GM12878 (cell line): ENCODE measurements around the gene POR. TPM values are rescaled to one million over a fixed set of nuclear protein-coding genes. Genes with fewer than 3 reads are reported as not detected.

Experiments
- BACH1 ChIP-seq: fragments of 450-650 bp; IDR thresholded peaks from 2 replicates; pipeline ENCODE4 v1.6.1; 2017; ENCODE audit warnings: mild to moderate bottlenecking, borderline replicate concordance
- CEBPB ChIP-seq, 2 experiments: fragments of 150-350 bp in 1 of 2; IDR thresholded peaks; 2 replicates each; pipeline ENCODE4 v1.6.1; 2012 to 2014; ENCODE audit warnings: low read depth in 2 of 2, low read length in 2 of 2, borderline replicate concordance in 1 of 2, inconsistent platforms in 1 of 2
- CHD2 ChIP-seq: IDR thresholded peaks from 2 replicates; pipeline ENCODE4 v1.6.1; 2011; ENCODE audit warnings: low read depth, low read length, improper control_type of control experiment, borderline replicate concordance
- DPF2 ChIP-seq: fragments of 450-650 bp; IDR thresholded peaks from 2 replicates; pipeline ENCODE4 v1.6.1; 2017; ENCODE audit warnings: mild to moderate bottlenecking
- GABPA ChIP-seq: IDR thresholded peaks from 2 replicates; pipeline ENCODE4 v1.6.1; 2014; ENCODE audit warnings: antibody characterized with exemption, low read depth, mild to moderate bottlenecking, inconsistent platforms
- IRF4 ChIP-seq: IDR thresholded peaks from 2 replicates; pipeline ENCODE4 v1.6.1; 2011; ENCODE audit warnings: low read depth, low read length
- PAX8 ChIP-seq: fragments of 450-650 bp; IDR thresholded peaks from 2 replicates; pipeline ENCODE4 v1.6.1; 2017; ENCODE audit warnings: mild to moderate bottlenecking, moderate library complexity
- RB1 ChIP-seq: fragments of 450-650 bp; formaldehyde crosslinking; IDR thresholded peaks from 2 replicates; pipeline ENCODE4 v1.6.1; 2017; ENCODE audit warnings: mild to moderate bottlenecking, borderline replicate concordance
- RBBP5 ChIP-seq: fragments of 200-600 bp; sonication (generic); conservative IDR thresholded peaks from 2 replicates; pipeline ENCODE4 v1.6.1; 2016
- RUNX3 ChIP-seq: IDR thresholded peaks from 2 replicates; pipeline ENCODE4 v1.6.1; 2012; ENCODE audit warnings: low read length, inconsistent platforms
- SMAD1 ChIP-seq: fragments of 450-650 bp; IDR thresholded peaks from 2 replicates; pipeline ENCODE4 v1.6.1; 2018; ENCODE audit warnings: mild to moderate bottlenecking, low read depth; ENCODE audit not compliant: partially characterized antibody
- SUZ12 ChIP-seq: fragments of 200-600 bp; sonication (generic); IDR thresholded peaks from one replicate; pipeline ENCODE4 v1.6.1; 2018; ENCODE audit warnings: antibody characterized with exemption, mild to moderate bottlenecking; ENCODE audit not compliant: unreplicated experiment
- ZNF384 ChIP-seq: IDR thresholded peaks from 2 replicates; pipeline ENCODE4 v1.6.1; 2012; ENCODE audit warnings: low read depth, mild to moderate bottlenecking, low read length, improper control_type of control experiment, borderline replicate concordance
- polyA plus RNA-seq, 11 experiments: library from polyadenylated mRNA; depleted of rRNA in 4 of 11; unstranded in 6 of 11; stranded (reverse) in 5 of 11; fragments of >200 nt; fragmentation: Nextera tagmentation in 4 of 11; fragmentation: Illumina TruSeq in 1 of 11; extraction: Ambion mirVana in 4 of 11; extraction: Trizol in 1 of 11; gene quantifications; 1 replicate in 1 of 11; 2 replicates in 10 of 11; pipeline versions ENCODE4 v1.2.1 to v1.2.3, GENCODE V29; 2011 to 2016; ENCODE audit warnings: inconsistent platforms in 2 of 11, missing spikeins in 2 of 11, low read depth in 1 of 11
- total RNA-seq, 4 experiments: library from RNA; depleted of rRNA in 3 of 4; stranded (reverse); fragments of >200 nt in 3 of 4; fragmentation: Illumina TruSeq in 1 of 4; extraction: Trizol in 1 of 4; gene quantifications; 2 replicates each; pipeline versions ENCODE4 v1.2.1 to v1.2.3, GENCODE V29; 2013 to 2021
- TF ChIP-seq, protein P1 (sequence below): fragments of 450-650 bp; formaldehyde crosslinking; IDR thresholded peaks from 2 replicates; pipeline ENCODE4 v1.4.0; 2022; ENCODE audit warnings: mild to moderate bottlenecking, moderate library complexity
- TF ChIP-seq, protein P2 (sequence below): fragments of 450-650 bp; formaldehyde crosslinking; IDR thresholded peaks from 2 replicates; pipeline ENCODE4 v1.5.0; 2022; ENCODE audit warnings: mild to moderate bottlenecking, missing genetic modification characterization
- TF ChIP-seq, protein P3 (sequence below): fragments of 450-650 bp; IDR thresholded peaks from 2 replicates; pipeline ENCODE4 v1.6.1; 2017; ENCODE audit warnings: low read depth, mild to moderate bottlenecking, moderate library complexity
- TF ChIP-seq, protein P4 (sequence below): fragments of 450-650 bp; IDR thresholded peaks from 2 replicates; pipeline ENCODE4 v1.6.1; 2018; ENCODE audit warnings: mild to moderate bottlenecking, low read depth, moderate library complexity; ENCODE audit not compliant: partially characterized antibody

POR gene
- total and polyA plus RNA-seq, 10 of the 15 experiments (the other 5 are each of a cell fraction or from before 2014, with no cell fraction given): 2.2 to 75.8 (median 35.9) TPM

DNA sequence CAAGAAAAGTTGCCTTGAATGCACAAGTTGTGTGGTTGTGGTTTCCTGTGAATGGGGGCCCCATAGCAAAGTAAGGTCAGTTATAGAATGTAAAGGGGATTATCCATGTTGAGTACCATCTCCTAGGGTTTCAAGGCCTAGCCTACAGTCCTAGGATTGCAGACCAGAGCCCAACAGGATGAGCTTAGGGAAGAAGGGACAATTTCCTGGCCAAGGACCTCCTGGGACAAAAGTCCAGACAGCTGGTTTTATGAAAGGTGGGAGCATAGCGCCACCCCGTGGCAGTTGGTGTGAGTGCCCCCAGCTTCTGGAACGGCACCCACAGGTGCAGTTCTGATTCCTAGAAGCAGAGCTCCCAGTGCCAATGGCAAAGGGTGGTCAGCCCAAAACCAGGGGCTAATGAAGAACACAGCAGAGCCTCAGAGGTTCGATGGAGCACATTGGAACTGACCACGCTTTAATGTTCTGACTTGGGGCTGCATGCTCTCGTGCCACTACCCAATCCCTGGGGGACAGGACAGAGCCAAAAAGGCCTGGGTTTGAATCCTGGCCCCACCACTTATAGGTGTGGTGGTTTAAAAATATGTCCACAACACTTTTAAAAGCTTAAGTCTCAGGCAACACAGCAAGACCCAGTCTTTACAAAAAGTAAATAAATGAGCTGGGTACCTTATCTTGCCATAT lies 105.2 kb downstream of the POR start (continued):
- TF ChIP-seq, protein P1, sequence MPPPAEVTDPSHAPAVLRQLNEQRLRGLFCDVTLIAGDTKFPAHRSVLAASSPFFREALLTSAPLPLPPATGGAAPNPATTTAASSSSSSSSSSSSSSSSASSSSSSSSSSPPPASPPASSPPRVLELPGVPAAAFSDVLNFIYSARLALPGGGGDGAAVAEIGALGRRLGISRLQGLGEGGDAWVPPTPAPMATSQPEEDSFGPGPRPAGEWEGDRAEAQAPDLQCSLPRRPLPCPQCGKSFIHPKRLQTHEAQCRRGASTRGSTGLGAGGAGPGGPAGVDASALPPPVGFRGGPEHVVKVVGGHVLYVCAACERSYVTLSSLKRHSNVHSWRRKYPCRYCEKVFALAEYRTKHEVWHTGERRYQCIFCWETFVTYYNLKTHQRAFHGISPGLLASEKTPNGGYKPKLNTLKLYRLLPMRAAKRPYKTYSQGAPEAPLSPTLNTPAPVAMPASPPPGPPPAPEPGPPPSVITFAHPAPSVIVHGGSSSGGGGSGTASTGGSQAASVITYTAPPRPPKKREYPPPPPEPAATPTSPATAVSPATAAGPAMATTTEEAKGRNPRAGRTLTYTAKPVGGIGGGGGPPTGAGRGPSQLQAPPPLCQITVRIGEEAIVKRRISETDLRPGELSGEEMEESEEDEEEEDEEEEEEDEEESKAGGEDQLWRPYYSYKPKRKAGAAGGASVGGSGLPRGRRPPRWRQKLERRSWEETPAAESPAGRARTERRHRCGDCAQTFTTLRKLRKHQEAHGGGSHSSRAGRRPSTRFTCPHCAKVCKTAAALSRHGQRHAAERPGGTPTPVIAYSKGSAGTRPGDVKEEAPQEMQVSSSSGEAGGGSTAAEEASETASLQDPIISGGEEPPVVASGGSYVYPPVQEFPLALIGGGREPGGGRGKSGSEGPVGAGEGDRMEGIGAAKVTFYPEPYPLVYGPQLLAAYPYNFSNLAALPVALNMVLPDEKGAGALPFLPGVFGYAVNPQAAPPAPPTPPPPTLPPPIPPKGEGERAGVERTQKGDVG (CRISPR knock-in tag): no peak
- TF ChIP-seq GABPA (no peak), SUZ12 (no peak), CHD2 (no peak), RB1 (no peak), IRF4 (peak; percentile 39; the same call in 1 of the 2 replicates), RBBP5 (no peak), CEBPB (IDR thresholded peaks at IDR 0.05; ENCODE audit: borderline replicate concordance in 1 of 2, low read depth in 2 of 2, low read length in 2 of 2) (no peak), SMAD1 (no peak), DPF2 (peak; percentile 22; the same call in 1 of the 2 replicates), ZNF384 (no peak), BACH1 (no peak), PAX8 (no peak), RUNX3 (peak; percentile 95)
- TF ChIP-seq, protein P2, sequence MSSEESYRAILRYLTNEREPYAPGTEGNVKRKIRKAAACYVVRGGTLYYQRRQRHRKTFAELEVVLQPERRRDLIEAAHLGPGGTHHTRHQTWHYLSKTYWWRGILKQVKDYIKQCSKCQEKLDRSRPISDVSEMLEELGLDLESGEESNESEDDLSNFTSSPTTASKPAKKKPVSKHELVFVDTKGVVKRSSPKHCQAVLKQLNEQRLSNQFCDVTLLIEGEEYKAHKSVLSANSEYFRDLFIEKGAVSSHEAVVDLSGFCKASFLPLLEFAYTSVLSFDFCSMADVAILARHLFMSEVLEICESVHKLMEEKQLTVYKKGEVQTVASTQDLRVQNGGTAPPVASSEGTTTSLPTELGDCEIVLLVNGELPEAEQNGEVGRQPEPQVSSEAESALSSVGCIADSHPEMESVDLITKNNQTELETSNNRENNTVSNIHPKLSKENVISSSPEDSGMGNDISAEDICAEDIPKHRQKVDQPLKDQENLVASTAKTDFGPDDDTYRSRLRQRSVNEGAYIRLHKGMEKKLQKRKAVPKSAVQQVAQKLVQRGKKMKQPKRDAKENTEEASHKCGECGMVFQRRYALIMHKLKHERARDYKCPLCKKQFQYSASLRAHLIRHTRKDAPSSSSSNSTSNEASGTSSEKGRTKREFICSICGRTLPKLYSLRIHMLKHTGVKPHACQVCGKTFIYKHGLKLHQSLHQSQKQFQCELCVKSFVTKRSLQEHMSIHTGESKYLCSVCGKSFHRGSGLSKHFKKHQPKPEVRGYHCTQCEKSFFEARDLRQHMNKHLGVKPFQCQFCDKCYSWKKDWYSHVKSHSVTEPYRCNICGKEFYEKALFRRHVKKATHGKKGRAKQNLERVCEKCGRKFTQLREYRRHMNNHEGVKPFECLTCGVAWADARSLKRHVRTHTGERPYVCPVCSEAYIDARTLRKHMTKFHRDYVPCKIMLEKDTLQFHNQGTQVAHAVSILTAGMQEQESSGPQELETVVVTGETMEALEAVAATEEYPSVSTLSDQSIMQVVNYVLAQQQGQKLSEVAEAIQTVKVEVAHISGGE (CRISPR knock-in tag): no peak
- TF ChIP-seq, protein P3, sequence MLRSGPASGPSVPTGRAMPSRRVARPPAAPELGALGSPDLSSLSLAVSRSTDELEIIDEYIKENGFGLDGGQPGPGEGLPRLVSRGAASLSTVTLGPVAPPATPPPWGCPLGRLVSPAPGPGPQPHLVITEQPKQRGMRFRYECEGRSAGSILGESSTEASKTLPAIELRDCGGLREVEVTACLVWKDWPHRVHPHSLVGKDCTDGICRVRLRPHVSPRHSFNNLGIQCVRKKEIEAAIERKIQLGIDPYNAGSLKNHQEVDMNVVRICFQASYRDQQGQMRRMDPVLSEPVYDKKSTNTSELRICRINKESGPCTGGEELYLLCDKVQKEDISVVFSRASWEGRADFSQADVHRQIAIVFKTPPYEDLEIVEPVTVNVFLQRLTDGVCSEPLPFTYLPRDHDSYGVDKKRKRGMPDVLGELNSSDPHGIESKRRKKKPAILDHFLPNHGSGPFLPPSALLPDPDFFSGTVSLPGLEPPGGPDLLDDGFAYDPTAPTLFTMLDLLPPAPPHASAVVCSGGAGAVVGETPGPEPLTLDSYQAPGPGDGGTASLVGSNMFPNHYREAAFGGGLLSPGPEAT: peak; percentile 37; the same call in 1 of the 2 replicates
- TF ChIP-seq, protein P4, sequence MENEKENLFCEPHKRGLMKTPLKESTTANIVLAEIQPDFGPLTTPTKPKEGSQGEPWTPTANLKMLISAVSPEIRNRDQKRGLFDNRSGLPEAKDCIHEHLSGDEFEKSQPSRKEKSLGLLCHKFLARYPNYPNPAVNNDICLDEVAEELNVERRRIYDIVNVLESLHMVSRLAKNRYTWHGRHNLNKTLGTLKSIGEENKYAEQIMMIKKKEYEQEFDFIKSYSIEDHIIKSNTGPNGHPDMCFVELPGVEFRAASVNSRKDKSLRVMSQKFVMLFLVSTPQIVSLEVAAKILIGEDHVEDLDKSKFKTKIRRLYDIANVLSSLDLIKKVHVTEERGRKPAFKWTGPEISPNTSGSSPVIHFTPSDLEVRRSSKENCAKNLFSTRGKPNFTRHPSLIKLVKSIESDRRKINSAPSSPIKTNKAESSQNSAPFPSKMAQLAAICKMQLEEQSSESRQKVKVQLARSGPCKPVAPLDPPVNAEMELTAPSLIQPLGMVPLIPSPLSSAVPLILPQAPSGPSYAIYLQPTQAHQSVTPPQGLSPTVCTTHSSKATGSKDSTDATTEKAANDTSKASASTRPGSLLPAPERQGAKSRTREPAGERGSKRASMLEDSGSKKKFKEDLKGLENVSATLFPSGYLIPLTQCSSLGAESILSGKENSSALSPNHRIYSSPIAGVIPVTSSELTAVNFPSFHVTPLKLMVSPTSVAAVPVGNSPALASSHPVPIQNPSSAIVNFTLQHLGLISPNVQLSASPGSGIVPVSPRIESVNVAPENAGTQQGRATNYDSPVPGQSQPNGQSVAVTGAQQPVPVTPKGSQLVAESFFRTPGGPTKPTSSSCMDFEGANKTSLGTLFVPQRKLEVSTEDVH: no peak
